ENCODE results near the gene RAB28.
"Not testable (repeated sequence)": the region's sequence is repeated elsewhere in the genome, so short reads cannot be mapped to it uniquely, and the experiment has no call there.

Gene RAB28

GRCh38 chr4:13445841-13446790 lies 38.0 kb downstream of the RAB28 start:
- DNase-seq, result no peak

- no peak for DNase-seq
Observed at GRCh38 chr4:13441506-13441905, 42.6 kb downstream of the RAB28 start.

- DNase-seq, result no peak
Observed at GRCh38 chr4:13436962-13437361, 47.2 kb downstream of the RAB28 start.

GRCh38 chr4:13432453-13432852 lies 51.7 kb downstream of the RAB28 start:
- DNase-seq, result no peak

- DNase-seq, result no peak
Observed at GRCh38 chr4:13430834-13431568, 53.1 kb downstream of the RAB28 start.

- DNase-seq, result no peak
Observed at GRCh38 chr4:13427599-13428325, 56.4 kb downstream of the RAB28 start.

- no peak for DNase-seq
Observed at GRCh38 chr4:13415068-13415785, 68.9 kb downstream of the RAB28 start.

GRCh38 chr4:13413729-13414437 lies 70.3 kb downstream of the RAB28 start:
- no peak for DNase-seq

GRCh38 chr4:13411942-13412341 lies 72.2 kb downstream of the RAB28 start:
- DNase-seq, result no peak

- no peak for DNase-seq
Observed at GRCh38 chr4:13409324-13409723, 74.8 kb downstream of the RAB28 start.

- DNase-seq, result not testable (repeated sequence)
Observed at GRCh38 chr4:13406156-13406555, 78.0 kb downstream of the RAB28 start.

GRCh38 chr4:13403833-13404232 lies 80.3 kb downstream of the RAB28 start:
- DNase-seq, result no peak

- no peak for DNase-seq
Observed at GRCh38 chr4:13403326-13403725, 80.8 kb downstream of the RAB28 start.

- DNase-seq, result no peak
Observed at GRCh38 chr4:13399257-13399656, 84.9 kb downstream of the RAB28 start.

GRCh38 chr4:13396161-13396560 lies 88.0 kb downstream of the RAB28 start:
- DNase-seq, result no peak

GRCh38 chr4:13389901-13390300 lies 94.2 kb downstream of the RAB28 start:
- not testable (repeated sequence) for DNase-seq

- DNase-seq, result no peak
Observed at GRCh38 chr4:13386405-13387107, 97.6 kb downstream of the RAB28 start.

- no peak for DNase-seq
Observed at GRCh38 chr4:13384055-13384454, 100.1 kb downstream of the RAB28 start.

- no peak for DNase-seq
Observed at GRCh38 chr4:13378973-13379759, 105.0 kb downstream of the RAB28 start.

GRCh38 chr4:13371048-13371447 lies 113.1 kb downstream of the RAB28 start:
- no peak for DNase-seq
